Measurements from ENCODE around the gene PLEKHH3.

PLEKHH3 gene

GRCh38 chr17:42675965-42676423 lies 800 bp downstream of the PLEKHH3 start:
- TF ChIP-seq RAD21 (IDR thresholded peaks at IDR 0.05; ENCODE audit: low read depth) (no peak), TCF12 (IDR thresholded peaks at IDR 0.05; ENCODE audit: low read depth) (peak; percentile 91), EP300 (IDR thresholded peaks at IDR 0.05; ENCODE audit: borderline replicate concordance) (peak; percentile 79), TEAD4 (IDR thresholded peaks at IDR 0.05) (peak; percentile 98), ZBTB7A (IDR thresholded peaks at IDR 0.05; ENCODE audit: low read depth) (peak; percentile 35; the same call in 1 of the 2 replicates), TAF1 (IDR thresholded peaks at IDR 0.05; ENCODE audit: low read depth) (peak; percentile 67), FOXM1 (IDR thresholded peaks at IDR 0.05; ENCODE audit: borderline replicate concordance, low read depth) (peak; percentile 62), REST (IDR thresholded peaks at IDR 0.05; ENCODE audit: low read depth) (peak; percentile 64), NFIC (IDR thresholded peaks at IDR 0.05) (peak; percentile 82), YY1 (IDR thresholded peaks at IDR 0.05; ENCODE audit: low read depth) (peak; percentile 72), EGR1 (IDR thresholded peaks at IDR 0.05) (peak; percentile 90), CREB1 (IDR thresholded peaks at IDR 0.05; ENCODE audit: low read depth) (no peak), CEBPB (IDR thresholded peaks at IDR 0.05) (no peak; the same call in 1 of the 2 replicates)
- TF ChIP-seq, protein P1, sequence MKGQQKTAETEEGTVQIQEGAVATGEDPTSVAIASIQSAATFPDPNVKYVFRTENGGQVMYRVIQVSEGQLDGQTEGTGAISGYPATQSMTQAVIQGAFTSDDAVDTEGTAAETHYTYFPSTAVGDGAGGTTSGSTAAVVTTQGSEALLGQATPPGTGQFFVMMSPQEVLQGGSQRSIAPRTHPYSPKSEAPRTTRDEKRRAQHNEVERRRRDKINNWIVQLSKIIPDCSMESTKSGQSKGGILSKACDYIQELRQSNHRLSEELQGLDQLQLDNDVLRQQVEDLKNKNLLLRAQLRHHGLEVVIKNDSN (IDR thresholded peaks at IDR 0.05) = peak; percentile 52
- TF ChIP-seq, protein P2, sequence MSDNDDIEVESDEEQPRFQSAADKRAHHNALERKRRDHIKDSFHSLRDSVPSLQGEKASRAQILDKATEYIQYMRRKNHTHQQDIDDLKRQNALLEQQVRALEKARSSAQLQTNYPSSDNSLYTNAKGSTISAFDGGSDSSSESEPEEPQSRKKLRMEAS (IDR thresholded peaks at IDR 0.05) = peak; percentile 74

GRCh38 chr17:42675348-42675964 lies 1.3 kb downstream of the PLEKHH3 start:
- no peak for TF ChIP-seq TCF12 (IDR thresholded peaks at IDR 0.05; ENCODE audit: low read depth)
- peak; percentile 63; the same call in 1 of the 2 replicates for TF ChIP-seq ZBTB7A (IDR thresholded peaks at IDR 0.05; ENCODE audit: low read depth)
- no peak for TF ChIP-seq FOXM1 (IDR thresholded peaks at IDR 0.05; ENCODE audit: borderline replicate concordance, low read depth)
- peak; percentile 62 for TF ChIP-seq NFIC (IDR thresholded peaks at IDR 0.05)

DNA sequence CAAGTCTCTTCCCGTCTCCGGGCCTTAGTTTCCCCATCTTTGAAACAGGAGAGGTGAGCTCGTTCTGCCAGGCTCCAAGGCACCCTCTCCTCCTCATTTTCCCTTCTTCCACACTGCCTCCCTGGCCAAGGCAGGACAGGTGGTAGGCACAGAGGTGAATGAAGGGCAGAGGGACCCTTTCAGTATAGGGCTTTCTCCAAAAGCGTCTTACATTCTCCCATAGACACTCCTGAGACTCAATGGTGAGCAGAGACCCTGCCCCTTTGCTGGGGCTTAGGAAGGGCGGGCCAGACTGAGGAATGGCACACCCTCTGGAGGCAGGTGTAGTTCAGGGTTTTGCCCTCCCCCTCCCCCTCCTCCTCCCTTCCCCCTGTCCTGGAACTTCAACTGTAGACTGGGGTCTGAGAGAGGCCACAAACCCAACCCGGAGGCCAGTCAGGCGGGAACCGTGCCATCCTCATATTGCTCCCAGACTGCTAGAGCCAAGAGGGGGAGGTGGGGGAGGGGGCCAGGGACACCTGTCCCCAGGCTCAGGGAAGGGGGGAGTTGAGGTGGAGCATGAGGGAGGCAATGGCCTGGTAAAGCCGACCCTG lies 1.9 kb downstream of the PLEKHH3 start:
- no peak for TF ChIP-seq FOXM1 (IDR thresholded peaks at IDR 0.05; ENCODE audit: borderline replicate concordance, low read depth)
- no peak for TF ChIP-seq TCF12 (IDR thresholded peaks at IDR 0.05; ENCODE audit: low read depth)

GRCh38 chr17:42673885-42674754 lies 2.7 kb downstream of the PLEKHH3 start:
- TF ChIP-seq CEBPB (IDR thresholded peaks at IDR 0.05) = peak; percentile 81
- TF ChIP-seq TEAD4 (IDR thresholded peaks at IDR 0.05) = no peak
- peak; percentile 46; the same call in 1 of the 2 replicates for TF ChIP-seq NFIC (IDR thresholded peaks at IDR 0.05)

DNA sequence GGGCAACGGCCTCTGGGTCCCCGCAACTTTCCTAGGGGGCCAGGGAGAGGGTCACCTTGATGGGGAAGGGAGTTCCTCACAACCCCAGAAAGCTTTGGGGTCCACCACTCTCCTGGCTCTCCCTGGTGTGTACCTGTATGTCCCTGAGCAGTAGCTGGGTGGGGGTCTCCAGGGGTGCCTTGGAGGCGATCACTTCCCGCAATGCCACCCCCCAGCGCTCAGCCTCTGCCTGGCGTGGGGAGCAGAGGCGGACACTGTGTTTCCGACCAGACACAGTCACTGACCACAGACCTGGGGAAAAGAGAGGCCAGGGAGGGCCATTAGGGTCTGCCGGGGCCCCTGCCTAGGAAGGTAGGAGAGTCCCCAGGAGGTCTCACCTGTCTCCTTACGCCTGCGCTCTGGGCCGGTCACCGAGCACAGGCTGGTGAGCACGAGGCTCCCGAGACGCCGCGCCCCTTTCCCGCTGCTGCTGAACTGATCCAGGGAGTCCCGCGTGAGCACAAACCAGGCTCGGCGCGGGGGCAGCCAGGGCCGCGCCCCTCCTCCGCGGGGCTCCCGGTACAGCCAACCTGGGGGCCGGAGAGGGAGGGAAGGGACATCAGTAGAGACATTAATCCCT lies 3.4 kb downstream of the PLEKHH3 start:
- TF ChIP-seq, protein P2 (IDR thresholded peaks at IDR 0.05) = no peak
- no peak for TF ChIP-seq YY1 (IDR thresholded peaks at IDR 0.05; ENCODE audit: low read depth)
- no peak for TF ChIP-seq FOXM1 (IDR thresholded peaks at IDR 0.05; ENCODE audit: borderline replicate concordance, low read depth)

GRCh38 chr17:42672038-42672437 lies 4.8 kb downstream of the PLEKHH3 start:
- no peak for TF ChIP-seq EP300 (IDR thresholded peaks at IDR 0.05; ENCODE audit: borderline replicate concordance)
- no peak for TF ChIP-seq TEAD4 (IDR thresholded peaks at IDR 0.05)
- TF ChIP-seq FOXM1 (IDR thresholded peaks at IDR 0.05; ENCODE audit: borderline replicate concordance, low read depth) = no peak
- no peak for TF ChIP-seq CEBPB (IDR thresholded peaks at IDR 0.05)
- no peak for TF ChIP-seq RAD21 (IDR thresholded peaks at IDR 0.05; ENCODE audit: low read depth)
- TF ChIP-seq TCF12 (IDR thresholded peaks at IDR 0.05; ENCODE audit: low read depth) = no peak
- no peak for TF ChIP-seq TAF1 (IDR thresholded peaks at IDR 0.05; ENCODE audit: low read depth)
- TF ChIP-seq REST (IDR thresholded peaks at IDR 0.05; ENCODE audit: low read depth) = no peak
- TF ChIP-seq EGR1 (IDR thresholded peaks at IDR 0.05) = no peak
- TF ChIP-seq, protein P2 (IDR thresholded peaks at IDR 0.05) = no peak
- TF ChIP-seq NFIC (IDR thresholded peaks at IDR 0.05) = no peak
- TF ChIP-seq, protein P1 (IDR thresholded peaks at IDR 0.05) = no peak
- TF ChIP-seq YY1 (IDR thresholded peaks at IDR 0.05; ENCODE audit: low read depth) = no peak
- TF ChIP-seq ZBTB7A (IDR thresholded peaks at IDR 0.05; ENCODE audit: low read depth) = no peak
- TF ChIP-seq CREB1 (IDR thresholded peaks at IDR 0.05; ENCODE audit: low read depth) = no peak

Measured in Ishikawa (cell line).